Fibroblast of skin of right quadriceps (primary cell): ENCODE results near the gene PSTPIP2.
A peak's percentile ranks its signal among the peaks of the same experiment; 100 is the strongest.
"Not testable (repeated sequence)": the region's sequence is repeated elsewhere in the genome, so short reads cannot be mapped to it uniquely, and the experiment has no call there.

ENCODE experiments used
- DNase-seq: peaks from one replicate; pipeline ENCODE4 v3.0.0-alpha.2; 2013

PSTPIP2 gene

GRCh38 chr18:45980229-45980628 is 91.8 kb downstream of the PSTPIP2 start:
- DNase-seq, result no peak

- DNase-seq, result no peak
Observed at GRCh38 chr18:45978084-45978483, 94.0 kb downstream of the PSTPIP2 start.

- DNase-seq, result no peak
Observed at GRCh38 chr18:45976974-45977373, 95.1 kb downstream of the PSTPIP2 start.

- peak; percentile 23 for DNase-seq
Observed at GRCh38 chr18:45976566-45976965, 95.5 kb downstream of the PSTPIP2 start.

- DNase-seq, result peak; percentile 86
Observed at GRCh38 chr18:45974088-45974536, 97.9 kb downstream of the PSTPIP2 start.

- DNase-seq, result peak; percentile 93
Observed at GRCh38 chr18:45967007-45967706, 104.9 kb downstream of the PSTPIP2 start, which contains the start of gene EPG5. TSS of gene EPG5 (minus strand) at chr18:45967329. CDS start at chr18:45967239, 90 bp downstream.

- DNase-seq, result not testable (repeated sequence)
Observed at GRCh38 chr18:45964913-45965312, 107.1 kb downstream of the PSTPIP2 start.

GRCh38 chr18:45962866-45963265 is 109.2 kb downstream of the PSTPIP2 start:
- DNase-seq, result peak; percentile 84

- peak; percentile 73 for DNase-seq
Observed at GRCh38 chr18:45962461-45962860, 109.6 kb downstream of the PSTPIP2 start.

GRCh38 chr18:45959484-45959883 is 112.6 kb downstream of the PSTPIP2 start:
- not testable (repeated sequence) for DNase-seq

GRCh38 chr18:45958730-45959129 is 113.3 kb downstream of the PSTPIP2 start:
- DNase-seq, result peak; percentile 35

- DNase-seq, result no peak
Observed at GRCh38 chr18:45958027-45958426, 114.0 kb downstream of the PSTPIP2 start.

GRCh38 chr18:45957100-45957499 is 115.0 kb downstream of the PSTPIP2 start:
- DNase-seq, result peak; percentile 70

GRCh38 chr18:45954070-45954934 is 117.8 kb downstream of the PSTPIP2 start:
- DNase-seq, result peak; percentile 95

- DNase-seq, result peak; percentile 94
Observed at GRCh38 chr18:45951016-45951714, 120.9 kb downstream of the PSTPIP2 start.

GRCh38 chr18:45945669-45946068 is 126.4 kb downstream of the PSTPIP2 start:
- no peak for DNase-seq

- no peak for DNase-seq
Observed at GRCh38 chr18:45940724-45941123, 131.3 kb downstream of the PSTPIP2 start.

- DNase-seq, result no peak
Observed at GRCh38 chr18:45939236-45939635, 132.8 kb downstream of the PSTPIP2 start.

GRCh38 chr18:45938488-45938935 is 133.5 kb downstream of the PSTPIP2 start:
- no peak for DNase-seq

- DNase-seq, result peak; percentile 56
Observed at GRCh38 chr18:45935591-45936335, 136.3 kb downstream of the PSTPIP2 start.
